Sigmoid colon (tissue), 3 donors: ENCODE measurements around the gene RAET1L.

ENCODE experiments used
- POLR2A ChIP-seq, 2 donors: fragments of 450-650 bp; IDR thresholded peaks; one replicate each; pipeline ENCODE4 v1.6.1; 2016; ENCODE audit warnings: antibody characterized with exemption in 2 of 2, mild to moderate bottlenecking in 2 of 2, moderate library complexity in 2 of 2
- TF ChIP-seq, protein P1 (sequence below), 4 experiments: fragments of 450-650 bp in 3 of 4; fragments of 200-600 bp in 1 of 4; IDR thresholded peaks; one replicate each; pipeline ENCODE4 v1.5.1; 2016 to 2019; ENCODE audit warnings: antibody characterized with exemption in 4 of 4, mild to moderate bottlenecking in 3 of 4, moderate library complexity in 2 of 4

DNA sequence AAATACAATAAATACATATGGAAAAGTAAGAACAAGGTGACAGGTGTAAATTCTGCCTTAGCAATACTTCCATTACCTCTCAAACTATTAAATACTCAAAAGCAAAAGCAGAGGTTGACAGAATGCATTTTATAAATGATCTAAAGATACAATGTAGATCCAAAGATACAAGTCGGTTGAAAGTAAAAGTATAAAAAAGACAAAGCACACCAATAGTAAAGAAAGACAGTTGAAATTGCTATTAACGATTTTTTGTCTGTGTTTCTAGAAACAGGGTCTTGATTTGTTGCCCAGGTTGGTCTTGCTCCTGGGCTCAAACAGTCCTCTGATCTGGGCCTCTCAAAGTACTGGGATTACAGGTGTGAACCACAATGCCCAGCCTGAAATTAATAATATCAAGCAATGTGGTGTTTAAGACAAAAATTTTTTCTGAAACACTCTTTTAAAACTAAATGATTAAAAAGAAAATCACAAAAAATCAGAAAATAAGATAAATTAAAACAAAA lies 37.7 kb downstream of the RAET1L start:
- TF ChIP-seq POLR2A (IDR thresholded peaks at IDR 0.05) = no peak
- TF ChIP-seq, protein P1, sequence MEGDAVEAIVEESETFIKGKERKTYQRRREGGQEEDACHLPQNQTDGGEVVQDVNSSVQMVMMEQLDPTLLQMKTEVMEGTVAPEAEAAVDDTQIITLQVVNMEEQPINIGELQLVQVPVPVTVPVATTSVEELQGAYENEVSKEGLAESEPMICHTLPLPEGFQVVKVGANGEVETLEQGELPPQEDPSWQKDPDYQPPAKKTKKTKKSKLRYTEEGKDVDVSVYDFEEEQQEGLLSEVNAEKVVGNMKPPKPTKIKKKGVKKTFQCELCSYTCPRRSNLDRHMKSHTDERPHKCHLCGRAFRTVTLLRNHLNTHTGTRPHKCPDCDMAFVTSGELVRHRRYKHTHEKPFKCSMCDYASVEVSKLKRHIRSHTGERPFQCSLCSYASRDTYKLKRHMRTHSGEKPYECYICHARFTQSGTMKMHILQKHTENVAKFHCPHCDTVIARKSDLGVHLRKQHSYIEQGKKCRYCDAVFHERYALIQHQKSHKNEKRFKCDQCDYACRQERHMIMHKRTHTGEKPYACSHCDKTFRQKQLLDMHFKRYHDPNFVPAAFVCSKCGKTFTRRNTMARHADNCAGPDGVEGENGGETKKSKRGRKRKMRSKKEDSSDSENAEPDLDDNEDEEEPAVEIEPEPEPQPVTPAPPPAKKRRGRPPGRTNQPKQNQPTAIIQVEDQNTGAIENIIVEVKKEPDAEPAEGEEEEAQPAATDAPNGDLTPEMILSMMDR (IDR thresholded peaks at IDR 0.05) = no peak
